GM18502 (cell line): ENCODE results near the gene PPP1R26.
"Not testable (repeated sequence)": the region's sequence is repeated elsewhere in the genome, so short reads cannot be mapped to it uniquely, and the experiment has no call there.

Experiments used
- ATAC-seq: cut with Tn5 transposase; IDR thresholded peaks from one replicate; pipeline ENCODE4 v1.9.1; 2021; ENCODE audit warnings: mild to moderate bottlenecking; ENCODE audit not compliant: unreplicated experiment, poor library complexity

PPP1R26 gene

GRCh38 chr9:135503371-135504261 is 24.0 kb downstream of the PPP1R26 start:
- ATAC-seq, result no peak

- no peak for ATAC-seq
Measured at GRCh38 chr9:135504262-135505243, 25.0 kb downstream of the PPP1R26 start.

- ATAC-seq, result no peak
Measured at GRCh38 chr9:135505406-135506187, 26.0 kb downstream of the PPP1R26 start.

- no peak for ATAC-seq
Measured at GRCh38 chr9:135506327-135507103, 26.9 kb downstream of the PPP1R26 start.

- ATAC-seq, result no peak
Measured at GRCh38 chr9:135507104-135508035, 27.8 kb downstream of the PPP1R26 start.

- no peak for ATAC-seq
Measured at GRCh38 chr9:135508211-135508820, 28.7 kb downstream of the PPP1R26 start.

GRCh38 chr9:135509458-135509857 is 29.9 kb downstream of the PPP1R26 start:
- no peak for ATAC-seq

GRCh38 chr9:135512241-135512603 is 32.6 kb downstream of the PPP1R26 start:
- no peak for ATAC-seq

- no peak for ATAC-seq
Measured at GRCh38 chr9:135512904-135513303, 33.3 kb downstream of the PPP1R26 start.

GRCh38 chr9:135513351-135513846 is 33.8 kb downstream of the PPP1R26 start:
- no peak for ATAC-seq

- ATAC-seq, result not testable (repeated sequence)
Measured at GRCh38 chr9:135513906-135514305, 34.3 kb downstream of the PPP1R26 start.

- ATAC-seq, result no peak
Measured at GRCh38 chr9:135514342-135515082, 34.9 kb downstream of the PPP1R26 start.

GRCh38 chr9:135515083-135515951 is 35.7 kb downstream of the PPP1R26 start:
- no peak for ATAC-seq

GRCh38 chr9:135516132-135516860 is 36.7 kb downstream of the PPP1R26 start:
- ATAC-seq, result no peak

- ATAC-seq, result no peak
Measured at GRCh38 chr9:135517407-135517822, 37.8 kb downstream of the PPP1R26 start.
